CD4-positive, alpha-beta T cell (primary cell): Measurements from ENCODE around the gene BANP. TPM values are rescaled to one million over a fixed set of nuclear protein-coding genes. Genes with fewer than 3 reads are reported as not detected.
"Not testable (repeated sequence)": the region's sequence is repeated elsewhere in the genome, so short reads cannot be mapped to it uniquely, and the experiment has no call there.

Experiments
- ATAC-seq: fragments of 200-7000 bp; cut with Tn5 transposase; one replicate; pipeline ENCODE4 v1.10.0; 2022; ENCODE audit warnings: mild to moderate bottlenecking; ENCODE audit not compliant: poor library complexity
- CTCF ChIA-PET: fragments of 350-600 bp; sonication (Branson Sonifier 250); formaldehyde crosslinking; loops from one replicate; lab custom pipeline; 2021; ENCODE audit warnings: antibody characterized with exemption, inconsistent platforms; lab: Charles Lee
- POLR2A ChIA-PET: fragments of 350-600 bp; sonication (Branson Sonifier 250); formaldehyde crosslinking; loops from one replicate; lab custom pipeline; 2021; ENCODE audit warnings: antibody characterized with exemption, inconsistent platforms; lab: Charles Lee
- DNase-seq, 14 experiments: peaks; one replicate each; pipeline ENCODE4 v3.0.0-alpha.2; 2013 to 2020; ENCODE audit warnings: mixed read lengths in 2 of 14
- H3K27ac ChIP-seq, 2 donors: one replicate each; pipeline versions ENCODE4 v1.5.1 to v1.7.0; 2013; ENCODE audit warnings: low read length in 2 of 2, low read depth in 1 of 2, mild to moderate bottlenecking in 1 of 2
- H3K27me3 ChIP-seq, 2 experiments: 1 replicate in 1 of 2; 2 replicates in 1 of 2; pipeline versions ENCODE4 v1.6.1 to v1.7.0; 2013; ENCODE audit warnings: low read length in 2 of 2, control low read depth in 1 of 2, mild to moderate bottlenecking in 1 of 2, moderate library complexity in 1 of 2; ENCODE audit not compliant: insufficient read depth in 2 of 2, control insufficient read depth in 1 of 2
- H3K36me3 ChIP-seq: one replicate; pipeline ENCODE4 v1.6.1; 2013; ENCODE audit warnings: low read length, control low read depth; ENCODE audit not compliant: insufficient read depth
- H3K4me1 ChIP-seq: one replicate; pipeline ENCODE4 v1.6.1; 2013; ENCODE audit warnings: low read length, control low read depth; ENCODE audit not compliant: insufficient read depth
- H3K4me3 ChIP-seq: one replicate; pipeline ENCODE4 v1.5.1; 2013; ENCODE audit warnings: mild to moderate bottlenecking, low read length, moderate library complexity
- H3K9me3 ChIP-seq, 2 experiments: 1 replicate in 1 of 2; 2 replicates in 1 of 2; pipeline versions ENCODE4 v1.6.1 to v1.7.0; 2013; ENCODE audit warnings: low read length in 2 of 2, mild to moderate bottlenecking in 2 of 2, control low read depth in 1 of 2, moderate library complexity in 1 of 2; ENCODE audit not compliant: control insufficient read depth in 1 of 2, insufficient read depth in 1 of 2
- H3K27ac Mint-ChIP-seq: one replicate; pipeline ENCODE4 v1.8.0; 2020; ENCODE audit warnings: mixed read lengths
- H3K27me3 Mint-ChIP-seq: one replicate; pipeline ENCODE4 v1.8.0; 2021; ENCODE audit warnings: mixed read lengths
- H3K36me3 Mint-ChIP-seq: one replicate; pipeline ENCODE4 v1.8.0; 2021; ENCODE audit warnings: low read depth, mixed read lengths
- H3K4me1 Mint-ChIP-seq: one replicate; pipeline ENCODE4 v1.8.0; 2021; ENCODE audit warnings: low read depth, mixed read lengths
- H3K4me3 Mint-ChIP-seq: one replicate; pipeline ENCODE4 v1.8.0; 2020; ENCODE audit warnings: mild to moderate bottlenecking, mixed read lengths
- H3K9me3 Mint-ChIP-seq: one replicate; pipeline ENCODE4 v1.8.0; 2020; ENCODE audit warnings: mixed read lengths
- intact Hi-C, 2 experiments: fragments of 100-400 bp; cut with DNase I in 1 of 2; cut with micrococcal nuclease in 1 of 2; formaldehyde crosslinking; loops; one replicate each; pipeline versions ENCODE4 v1.15.1 to v1.9.0; 2023 to 2025; cut with DNase I, micrococcal nuclease
- total RNA-seq, 174 experiments: library from RNA in 2 of 174; stranded (reverse) in 2 of 174; gene quantifications; one replicate each; pipeline ENCODE4 v1.2.3 and lab custom pipeline; 2021 to 2026
- TF ChIP-seq, protein P1 (sequence below): fragments of 200-600 bp; IDR thresholded peaks from one replicate; pipeline ENCODE4 v1.8.0; 2022; ENCODE audit warnings: antibody characterized with exemption, mild to moderate bottlenecking

The BANP gene
- total RNA-seq, 2 experiments from 2014 or later = 57.5 to 58.6 TPM

DNA sequence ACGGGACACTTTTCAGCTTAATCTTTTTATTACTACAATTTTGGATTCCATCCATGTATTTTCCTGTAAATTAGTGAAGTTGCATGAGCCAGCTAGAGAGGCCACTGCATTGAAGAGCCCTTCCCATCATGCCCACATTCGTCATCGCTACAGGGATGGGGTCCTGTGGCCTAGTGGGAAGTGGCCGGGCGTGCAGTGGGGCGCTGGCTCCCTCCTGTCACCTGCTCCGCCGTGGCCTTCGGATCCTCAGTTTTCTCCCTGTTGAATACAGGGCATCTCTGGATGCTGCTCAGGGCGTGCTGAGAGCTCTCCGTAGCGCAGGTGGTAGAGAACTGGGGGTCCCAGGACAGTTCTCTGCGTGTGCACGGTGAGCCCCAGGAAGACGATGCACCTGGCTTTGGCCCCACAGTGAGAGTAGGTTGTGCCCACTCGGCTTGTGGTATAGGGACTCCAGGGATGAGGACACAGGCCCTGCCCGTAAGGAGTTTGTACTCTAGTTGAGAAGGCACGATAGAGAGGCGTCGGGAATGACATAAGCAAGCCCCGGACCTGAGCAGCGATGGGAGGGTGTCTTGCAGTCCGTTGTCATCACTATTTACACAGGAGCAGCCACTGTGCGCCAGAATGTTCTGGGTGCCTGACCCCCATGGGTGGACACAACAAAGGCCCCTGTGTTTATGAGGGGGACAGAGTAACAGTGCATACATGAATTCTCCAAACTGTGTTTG lies 74.8 kb downstream of the BANP start:
- H3K27ac Mint-ChIP-seq, H3K4me3 ChIP-seq, intact Hi-C loops, H3K4me1 Mint-ChIP-seq, H3K27ac ChIP-seq, H3K27me3 ChIP-seq, POLR2A ChIA-PET, ATAC-seq, H3K9me3 Mint-ChIP-seq, H3K27me3 Mint-ChIP-seq, H3K9me3 ChIP-seq, CTCF ChIA-PET, H3K4me3 Mint-ChIP-seq, H3K4me1 ChIP-seq: not testable (repeated sequence)
- H3K36me3 Mint-ChIP-seq = peaks cover 64% of the 10 kb centered on the region
- peak in 1 of 14 experiments; percentile 3 for DNase-seq
- H3K36me3 ChIP-seq = peaks cover 23% of the 10 kb centered on the region

DNA sequence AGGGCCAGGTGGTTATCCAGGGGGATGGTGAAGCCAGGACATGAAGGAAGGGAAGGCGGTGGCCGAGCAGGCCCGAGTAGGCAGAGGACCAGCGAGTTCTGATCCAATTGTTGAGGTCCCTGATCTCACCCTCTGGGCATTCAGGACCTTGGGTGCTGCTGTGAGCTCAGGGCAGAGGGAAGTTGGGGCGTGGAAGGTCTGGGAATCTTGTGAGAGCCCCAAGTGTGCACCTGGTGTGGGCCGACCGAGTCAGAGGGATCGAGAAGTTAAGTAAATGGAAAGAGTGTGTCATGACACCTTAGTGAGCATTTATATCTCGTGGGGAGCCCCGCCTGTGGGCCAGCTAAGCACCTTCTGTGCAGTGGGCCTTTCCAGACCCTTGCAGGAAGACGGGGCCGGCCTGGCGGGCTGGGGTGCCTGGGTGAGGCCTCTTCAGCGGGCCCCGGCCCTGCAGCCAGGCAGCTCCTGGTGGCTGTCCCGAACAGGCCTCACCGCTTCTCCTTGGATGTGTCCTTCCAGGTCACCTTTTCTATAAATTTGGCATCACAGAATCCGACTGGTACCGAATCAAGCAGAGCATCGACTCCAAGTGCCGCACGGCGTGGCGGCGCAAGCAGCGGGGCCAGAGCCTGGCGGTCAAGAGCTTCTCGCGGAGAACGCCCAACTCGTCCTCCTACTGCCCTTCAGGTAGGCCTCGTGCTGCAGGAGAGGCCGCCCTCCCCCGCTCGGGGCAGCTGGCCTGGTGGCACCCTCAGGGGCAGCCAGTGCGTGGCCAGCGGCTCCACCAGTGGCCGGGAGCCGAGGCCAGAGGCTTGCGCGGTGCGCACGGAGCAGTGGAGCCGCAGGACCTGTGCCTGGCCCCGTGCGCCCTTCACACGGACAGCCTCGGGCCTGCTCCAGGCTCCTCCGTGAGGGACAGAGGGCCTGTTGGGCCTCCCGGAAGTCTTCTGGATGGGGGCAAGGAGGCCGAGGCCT lies 76.0 kb downstream of the BANP start:
- TF ChIP-seq, protein P1, sequence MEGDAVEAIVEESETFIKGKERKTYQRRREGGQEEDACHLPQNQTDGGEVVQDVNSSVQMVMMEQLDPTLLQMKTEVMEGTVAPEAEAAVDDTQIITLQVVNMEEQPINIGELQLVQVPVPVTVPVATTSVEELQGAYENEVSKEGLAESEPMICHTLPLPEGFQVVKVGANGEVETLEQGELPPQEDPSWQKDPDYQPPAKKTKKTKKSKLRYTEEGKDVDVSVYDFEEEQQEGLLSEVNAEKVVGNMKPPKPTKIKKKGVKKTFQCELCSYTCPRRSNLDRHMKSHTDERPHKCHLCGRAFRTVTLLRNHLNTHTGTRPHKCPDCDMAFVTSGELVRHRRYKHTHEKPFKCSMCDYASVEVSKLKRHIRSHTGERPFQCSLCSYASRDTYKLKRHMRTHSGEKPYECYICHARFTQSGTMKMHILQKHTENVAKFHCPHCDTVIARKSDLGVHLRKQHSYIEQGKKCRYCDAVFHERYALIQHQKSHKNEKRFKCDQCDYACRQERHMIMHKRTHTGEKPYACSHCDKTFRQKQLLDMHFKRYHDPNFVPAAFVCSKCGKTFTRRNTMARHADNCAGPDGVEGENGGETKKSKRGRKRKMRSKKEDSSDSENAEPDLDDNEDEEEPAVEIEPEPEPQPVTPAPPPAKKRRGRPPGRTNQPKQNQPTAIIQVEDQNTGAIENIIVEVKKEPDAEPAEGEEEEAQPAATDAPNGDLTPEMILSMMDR = no peak
- Histone ChIP-seq H3K4me1 (peaks cover 4% of the 10 kb centered on the region), H3K27me3 (no peaks in the 10 kb centered on the region), H3K27ac (no peak overlapping the region), H3K36me3 (peaks cover 19% of the 10 kb centered on the region), H3K4me3 (no peak overlapping the region), H3K9me3 (no peaks in the 10 kb centered on the region)
- Mint-ChIP-seq H3K27me3 (no peaks in the 10 kb centered on the region), H3K4me3 (no peak overlapping the region), H3K9me3 (no peaks in the 10 kb centered on the region), H3K36me3 (peaks cover 63% of the 10 kb centered on the region), H3K27ac (no peak overlapping the region), H3K4me1 (no peaks in the 10 kb centered on the region)
- ATAC-seq (no peak), DNase-seq (peak in 1 of 14 experiments; percentile 15)
- intact Hi-C loops = no loop called here
- ChIA-PET POLR2A (interaction anchor here (0.7 kb wide), 1 partner anchor 293 kb away, joined by 3 read pairs; no protein-coding TSS in a partner anchor), CTCF (no interaction called here)

DNA sequence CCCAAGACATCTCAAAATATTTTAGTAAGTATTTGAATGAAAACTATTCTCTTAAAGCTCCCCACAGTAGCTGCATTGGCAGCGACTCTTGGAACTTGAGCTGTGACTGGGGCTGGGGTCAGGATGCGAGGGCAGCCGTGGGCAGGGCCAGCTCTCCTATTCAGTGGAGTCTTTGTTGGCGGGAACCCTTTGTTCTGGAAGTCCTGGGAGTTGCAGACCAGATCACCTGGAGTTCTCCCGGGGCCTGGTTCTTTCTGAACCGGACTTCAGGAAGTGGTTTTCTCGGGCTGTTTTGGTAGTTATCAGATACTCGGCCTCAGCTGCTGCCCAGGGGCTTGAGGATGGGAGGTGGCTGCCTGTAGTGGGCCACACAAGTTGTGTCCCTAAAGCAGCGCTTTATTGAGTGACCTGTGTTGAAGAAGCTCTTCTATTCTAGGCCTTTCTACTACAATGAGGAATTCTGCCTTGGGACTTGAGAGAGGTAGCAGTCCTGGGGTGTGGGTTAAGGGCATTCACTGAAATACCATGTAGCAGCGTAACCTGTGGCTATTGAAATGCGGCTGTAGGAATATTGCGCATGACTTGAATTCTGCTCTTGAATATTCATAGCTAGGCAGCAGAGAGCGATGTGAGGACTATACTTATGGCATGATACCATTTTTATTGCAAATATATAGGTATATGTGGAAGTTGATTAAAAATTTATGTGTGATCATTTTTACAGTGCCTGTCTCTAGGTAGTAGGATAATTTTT lies 77.1 kb downstream of the BANP start:
- not testable (repeated sequence) for H3K27ac Mint-ChIP-seq

More for the DNA sequence above, 77.1 kb downstream of the BANP start:
- intact Hi-C loops, H3K9me3 Mint-ChIP-seq, H3K4me1 Mint-ChIP-seq, DNase-seq, H3K27me3 ChIP-seq, POLR2A ChIA-PET, H3K4me3 ChIP-seq, CTCF ChIA-PET, H3K4me3 Mint-ChIP-seq, H3K9me3 ChIP-seq, ATAC-seq, H3K27ac ChIP-seq, H3K4me1 ChIP-seq, H3K27me3 Mint-ChIP-seq, H3K36me3 ChIP-seq: not testable (repeated sequence)
- peaks cover 64% of the 10 kb centered on the region for H3K36me3 Mint-ChIP-seq
